GM18909 (cell line): ENCODE results near the gene ASXL2.

Source experiments
- ATAC-seq: cut with Tn5 transposase; IDR thresholded peaks from one replicate; pipeline ENCODE4 v1.9.1; 2021; ENCODE audit warnings: mild to moderate bottlenecking; ENCODE audit not compliant: unreplicated experiment, poor library complexity

ASXL2 gene

GRCh38 chr2:25700221-25700660, 178.0 kb downstream of the ASXL2 start:
- no peak for ATAC-seq

- no peak for ATAC-seq
These were observed 179.1 kb downstream of the ASXL2 start for GRCh38 chr2:25699216-25699615.

DNA sequence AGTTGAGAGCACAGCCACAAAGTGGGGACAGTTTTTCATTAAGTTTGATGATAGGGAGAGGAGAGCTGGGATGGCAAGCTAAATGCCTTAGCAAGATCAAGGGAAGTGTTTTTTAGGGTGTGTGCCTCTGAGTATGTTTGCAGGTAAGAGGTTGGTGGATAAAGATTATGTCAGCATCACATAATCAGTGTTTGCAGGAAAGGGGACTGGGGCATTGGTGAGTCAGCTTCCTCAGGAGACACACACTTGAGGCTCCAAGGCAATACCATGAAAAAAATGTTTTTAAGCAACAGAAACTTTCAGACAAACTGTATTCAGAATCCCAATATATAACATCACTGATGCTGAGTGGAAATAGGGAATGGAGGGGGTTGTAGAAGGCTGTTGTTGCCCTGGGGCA, 179.5 kb downstream of the ASXL2 start:
- ATAC-seq, result no peak

GRCh38 chr2:25697559-25698341, 180.5 kb downstream of the ASXL2 start:
- no peak for ATAC-seq

GRCh38 chr2:25692737-25693445, 185.4 kb downstream of the ASXL2 start:
- ATAC-seq, result no peak

DNA sequence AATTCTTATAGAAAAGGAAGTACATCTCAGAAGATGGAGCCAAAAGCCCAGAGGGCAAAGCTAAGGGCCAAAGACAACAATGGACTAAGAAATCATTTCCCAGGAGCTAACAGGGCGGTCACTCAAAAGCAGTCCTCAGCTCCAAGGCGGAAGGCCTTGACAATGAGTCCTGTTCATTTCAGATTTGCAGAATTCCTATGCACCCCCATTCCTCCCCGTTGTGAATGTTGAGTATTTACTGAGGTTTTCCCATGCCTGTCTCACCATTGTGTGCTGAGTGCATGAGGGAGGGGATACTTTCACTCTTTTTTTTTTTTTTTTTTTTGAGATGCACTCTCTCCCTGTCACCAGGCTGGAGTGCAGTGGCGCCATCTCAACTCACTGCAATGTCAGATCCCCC, 186.1 kb downstream of the ASXL2 start:
- no peak for ATAC-seq

- ATAC-seq, result no peak
These were observed 188.2 kb downstream of the ASXL2 start for GRCh38 chr2:25690058-25690457.

GRCh38 chr2:25688236-25688635, 190.1 kb downstream of the ASXL2 start:
- no peak for ATAC-seq

- no peak for ATAC-seq
These were observed 192.5 kb downstream of the ASXL2 start for GRCh38 chr2:25685741-25686140.

DNA sequence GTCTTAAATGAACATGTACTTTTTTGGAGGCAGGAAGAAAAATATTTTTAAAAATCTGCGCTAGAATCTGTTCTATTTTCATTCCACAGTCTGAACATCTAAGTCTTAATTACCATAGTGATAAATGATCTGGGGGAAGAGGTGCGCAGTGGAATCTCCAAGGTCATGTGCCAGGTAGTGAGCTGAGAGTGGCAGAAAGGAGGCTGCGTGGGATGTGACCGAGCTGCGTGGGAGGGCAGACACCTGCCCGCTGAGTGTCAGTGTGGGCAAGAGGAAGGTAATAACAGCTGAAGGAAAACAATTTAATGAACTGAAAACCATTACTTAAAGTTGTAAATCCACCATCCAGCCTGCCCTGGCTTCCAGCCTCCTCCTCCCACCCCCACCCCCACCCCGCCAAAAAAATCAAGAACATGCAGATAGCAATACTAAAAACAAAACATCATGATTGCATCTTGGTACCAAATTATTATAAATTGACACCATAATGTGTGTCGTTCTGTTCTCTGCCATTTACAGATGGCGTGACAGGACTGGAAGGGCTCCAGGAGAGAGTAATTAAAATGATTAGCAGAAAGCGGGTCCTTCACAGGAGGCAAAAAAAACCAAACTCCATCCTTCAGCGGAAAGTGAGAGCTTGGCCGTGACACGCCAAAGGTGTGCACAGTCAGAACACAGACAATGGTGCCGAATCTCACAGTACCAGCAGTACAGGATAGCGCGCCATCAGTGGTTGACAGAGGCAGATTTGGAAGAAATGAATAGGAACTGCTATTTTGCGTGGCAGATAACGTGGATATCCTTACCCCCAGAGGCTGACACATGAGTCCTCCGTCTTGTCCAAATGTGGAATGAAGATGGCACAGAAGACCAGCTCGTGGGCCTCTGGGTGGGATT, 193.5 kb downstream of the ASXL2 start:
- no peak for ATAC-seq
